Measurements from ENCODE around the gene GATA5.

Gene GATA5

GRCh38 chr20:62457098-62457497, 18.7 kb downstream of the GATA5 start:
- H3K4me3 ChIP-seq (ENCODE audit: low read depth, low read length): no peak overlapping the region

- H3K4me3 ChIP-seq (ENCODE audit: low read depth, low read length): no peak overlapping the region
Measured at GRCh38 chr20:62455929-62456328, 19.9 kb downstream of the GATA5 start.

DNA sequence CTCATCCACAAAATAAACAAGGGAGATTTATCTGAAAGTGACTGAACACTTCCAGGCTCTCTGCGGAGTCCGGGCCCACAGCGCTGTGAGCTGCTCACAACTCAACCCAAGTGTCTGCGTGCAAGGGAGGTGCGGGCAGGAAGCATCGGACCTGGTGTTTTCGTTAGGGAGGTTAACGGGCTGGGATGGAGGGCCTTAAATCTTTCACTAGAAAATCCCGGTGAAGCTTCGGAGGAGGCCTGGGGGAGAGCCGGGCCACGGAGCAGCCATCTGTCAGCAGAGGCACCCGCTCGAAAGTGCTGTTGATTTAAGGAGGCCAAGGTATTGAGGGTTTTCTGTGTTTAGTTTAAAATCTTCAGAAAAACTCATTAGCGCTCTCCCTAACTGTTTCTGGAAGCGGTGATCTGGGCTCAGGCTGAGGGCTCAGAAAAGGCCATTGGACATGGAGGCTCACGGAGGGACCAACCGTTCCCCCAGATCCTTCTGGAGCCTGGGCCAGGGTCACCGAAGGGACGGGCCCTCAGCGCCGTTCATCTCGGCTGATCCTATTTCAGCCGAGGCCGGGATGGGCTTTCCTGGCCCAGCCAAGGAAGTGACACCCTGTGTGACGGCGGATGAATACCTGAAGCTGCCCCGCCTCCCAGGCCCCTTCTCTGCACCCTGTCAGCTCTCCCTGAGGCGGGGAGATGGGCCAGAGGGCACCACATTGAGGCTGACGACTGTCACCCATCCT, 20.7 kb downstream of the GATA5 start:
- H3K4me3 ChIP-seq (ENCODE audit: low read depth, low read length): no peak overlapping the region

GRCh38 chr20:62453186-62453808, 22.5 kb downstream of the GATA5 start:
- no peak overlapping the region for H3K4me3 ChIP-seq (ENCODE audit: low read depth, low read length)

DNA sequence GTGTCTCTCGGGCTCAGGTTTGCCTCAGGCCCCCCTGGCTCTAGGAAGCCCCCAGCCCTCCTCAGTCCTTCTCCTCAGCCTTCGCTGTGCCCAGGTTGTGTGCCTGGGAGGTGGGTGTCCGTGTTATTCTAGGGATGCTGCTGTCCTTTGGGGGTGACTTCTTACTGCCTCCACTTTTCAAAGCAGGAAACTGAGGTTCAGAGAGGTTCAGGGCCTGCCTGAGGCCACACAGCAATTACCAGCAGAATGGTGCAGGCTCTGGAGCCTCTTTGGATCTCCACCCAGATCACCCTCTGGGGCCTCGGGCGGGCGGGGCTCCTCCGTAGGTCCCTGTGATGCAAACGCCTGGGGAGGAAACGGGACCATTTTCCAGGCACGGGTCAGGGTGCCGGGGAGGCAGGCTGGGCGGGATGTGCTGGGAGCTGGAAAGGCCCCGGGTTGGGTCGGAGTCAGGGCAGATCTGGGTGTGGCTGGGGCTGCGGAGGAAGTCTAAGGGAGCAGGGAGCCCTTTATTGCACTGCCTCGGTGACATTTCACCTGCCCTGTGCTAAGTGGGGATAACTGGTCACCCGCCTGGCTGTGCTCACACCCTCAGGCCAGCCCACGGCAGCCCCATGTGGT, 23.2 kb downstream of the GATA5 start:
- no peak overlapping the region for H3K4me3 ChIP-seq (ENCODE audit: low read depth, low read length)

- no peak overlapping the region for H3K4me3 ChIP-seq (ENCODE audit: low read depth, low read length)
Measured at GRCh38 chr20:62451970-62452369, 23.8 kb downstream of the GATA5 start.

DNA sequence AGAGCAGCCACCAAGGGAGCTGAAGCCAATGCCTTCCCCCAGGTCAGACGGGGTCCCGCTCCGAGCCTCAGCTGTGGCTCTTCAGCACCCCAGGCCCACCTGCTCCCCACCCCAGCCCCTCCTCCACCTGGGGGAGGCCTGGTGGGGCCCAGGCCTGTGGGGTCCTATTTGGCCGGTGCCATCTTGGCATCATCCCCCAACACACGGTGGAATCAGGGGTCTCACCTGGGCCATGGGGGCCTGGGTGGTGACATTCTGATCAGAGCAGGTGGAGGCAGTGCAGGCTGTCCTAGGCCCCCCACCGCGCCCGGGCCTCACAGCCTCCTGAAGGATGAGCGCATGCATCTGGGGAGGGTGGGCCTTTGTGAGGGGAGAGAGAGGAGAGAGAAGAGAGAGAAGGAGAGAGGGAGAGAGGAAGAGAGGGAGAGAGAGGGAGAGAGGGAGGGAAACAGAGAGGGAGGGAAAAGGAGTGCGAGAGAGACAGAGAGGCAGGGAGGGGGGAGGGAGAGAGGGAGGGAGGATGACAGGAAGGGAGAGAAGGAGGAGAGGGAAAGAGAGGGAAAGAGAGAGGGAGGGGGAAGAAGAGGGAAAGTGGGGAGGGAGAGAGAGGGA, 24.5 kb downstream of the GATA5 start:
- no peak overlapping the region for H3K4me3 ChIP-seq (ENCODE audit: low read depth, low read length)

DNA sequence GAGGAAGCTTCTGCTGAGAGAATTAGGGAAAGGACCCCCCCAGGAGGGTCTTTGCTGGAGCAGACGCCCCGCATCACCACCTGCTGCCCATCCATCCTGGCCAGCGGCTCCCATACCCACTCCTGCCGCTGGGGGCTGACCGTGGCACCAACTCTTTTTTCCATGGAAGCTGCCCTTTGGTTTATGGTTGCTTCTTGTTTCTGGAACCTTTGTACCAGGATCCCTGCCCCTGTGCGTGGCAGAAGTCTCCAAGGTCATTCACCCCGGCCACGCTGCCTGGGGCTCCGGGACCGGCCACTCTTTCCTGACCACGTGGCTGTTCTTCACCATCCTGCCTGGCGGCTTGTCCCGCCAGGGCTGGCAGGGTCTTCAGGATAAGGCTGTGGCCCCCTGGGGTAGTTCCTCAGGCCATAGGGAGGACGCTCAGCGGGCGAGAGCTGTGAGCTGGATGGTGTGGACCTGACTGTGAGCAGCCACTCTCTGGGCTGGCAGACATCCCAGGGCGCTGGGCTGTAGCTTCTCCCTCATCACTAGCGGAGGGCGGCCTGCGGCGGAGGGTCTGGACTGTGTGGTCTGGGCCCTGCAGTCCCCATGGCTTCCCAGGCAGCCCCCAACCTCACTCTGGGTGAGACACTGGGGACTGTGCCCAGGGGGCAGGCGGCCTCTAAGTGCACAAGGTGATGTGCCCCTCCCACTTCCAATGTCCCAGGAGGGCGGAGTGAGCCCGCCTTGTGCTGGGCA, 25.7 kb downstream of the GATA5 start:
- H3K4me3 ChIP-seq (ENCODE audit: low read depth, low read length): no peak overlapping the region

DNA sequence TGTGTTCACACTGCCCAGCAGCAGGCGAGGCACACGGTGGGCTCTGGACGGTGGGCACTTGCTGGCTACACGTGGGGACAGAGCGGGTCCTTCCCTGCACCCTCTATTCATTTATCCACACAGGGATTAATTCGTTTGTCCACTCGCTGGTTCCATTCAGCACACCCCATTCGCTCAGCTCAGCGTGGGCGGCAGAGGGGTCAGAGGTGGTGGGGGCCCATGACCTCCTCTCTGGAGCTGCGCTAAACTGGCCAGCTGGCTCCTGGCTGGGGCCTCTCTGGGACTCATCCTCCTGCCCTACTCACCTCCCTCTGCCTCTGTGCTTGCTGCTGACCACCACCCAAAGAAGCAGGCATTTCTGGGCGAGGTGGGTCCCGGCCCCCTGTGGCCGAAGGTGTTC, 27.0 kb downstream of the GATA5 start:
- no peak overlapping the region for H3K4me3 ChIP-seq (ENCODE audit: low read depth, low read length)

GRCh38 chr20:62448038-62448437, 27.8 kb downstream of the GATA5 start:
- H3K4me3 ChIP-seq (ENCODE audit: low read depth, low read length): no peak overlapping the region

DNA sequence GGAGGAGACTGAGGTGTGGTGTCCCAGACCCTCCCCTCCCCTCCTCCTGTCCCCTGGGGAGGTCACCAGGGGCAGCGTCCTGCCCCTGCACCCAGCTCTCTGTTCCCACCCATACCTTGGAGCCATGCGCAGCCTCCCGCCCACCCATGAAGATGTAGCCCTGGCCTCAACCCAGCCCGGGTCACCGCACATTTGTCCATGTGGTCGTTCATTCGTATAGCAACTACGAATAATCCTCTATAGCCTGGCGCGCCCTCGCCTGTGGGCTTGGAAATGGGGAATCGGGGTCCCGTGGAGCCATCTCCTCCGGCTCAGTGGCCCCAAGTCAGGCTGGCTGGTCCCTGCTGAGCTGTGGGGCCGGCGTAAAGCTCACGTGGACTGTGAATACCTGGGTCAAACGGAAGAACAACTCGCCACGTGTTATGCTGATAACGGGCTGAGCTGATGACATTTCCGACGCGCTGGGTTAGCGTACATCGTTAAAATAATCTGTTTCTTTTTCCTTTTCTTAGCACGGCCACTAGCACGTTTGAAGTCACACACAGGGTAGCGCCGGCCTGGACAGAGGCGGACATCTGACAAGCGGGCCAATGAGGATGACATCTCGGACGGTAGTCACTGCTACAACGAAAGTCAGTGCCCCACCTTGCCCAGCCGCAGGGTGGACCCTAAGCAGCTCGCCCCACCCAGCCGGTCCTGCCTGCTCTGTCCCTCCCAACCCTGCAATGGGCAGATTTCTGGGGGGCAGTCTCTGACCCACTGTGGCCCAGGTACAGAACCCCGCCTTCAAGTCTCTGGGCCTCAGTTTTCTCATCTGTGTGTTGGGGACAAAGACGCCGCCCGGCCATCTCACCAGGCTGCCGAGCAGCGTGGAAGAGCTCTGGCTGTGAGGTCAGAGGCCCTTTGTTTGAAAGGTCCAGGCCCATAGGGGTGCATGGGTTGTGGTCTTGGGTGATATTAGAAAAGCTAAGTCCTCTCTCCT, 28.6 kb downstream of the GATA5 start:
- no peak overlapping the region for H3K4me3 ChIP-seq (ENCODE audit: low read depth, low read length)

DNA sequence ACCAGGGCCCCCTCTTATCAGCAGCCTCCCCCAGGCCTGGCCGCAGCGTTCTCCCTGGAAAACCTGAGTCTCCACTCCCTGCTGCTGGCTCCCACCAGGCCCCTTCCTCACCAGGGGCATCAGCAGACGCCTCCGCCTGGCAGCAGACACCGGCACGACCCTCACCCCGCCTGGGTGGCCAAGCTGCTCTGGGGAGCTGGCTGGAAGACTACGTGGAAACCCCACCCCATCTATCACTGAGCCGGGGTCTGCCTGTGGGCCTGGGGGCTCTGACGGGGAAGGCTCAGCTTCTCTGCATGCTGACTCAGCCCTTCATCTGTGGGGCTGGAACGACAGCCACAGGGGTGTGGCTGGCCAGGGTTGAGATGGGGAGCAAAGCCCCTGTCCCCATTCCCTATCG, 29.3 kb downstream of the GATA5 start:
- H3K4me3 ChIP-seq (ENCODE audit: low read depth, low read length): no peak overlapping the region

- H3K4me3 ChIP-seq (ENCODE audit: low read depth, low read length): no peak overlapping the region
Measured at GRCh38 chr20:62445553-62446340, 30.0 kb downstream of the GATA5 start.

DNA sequence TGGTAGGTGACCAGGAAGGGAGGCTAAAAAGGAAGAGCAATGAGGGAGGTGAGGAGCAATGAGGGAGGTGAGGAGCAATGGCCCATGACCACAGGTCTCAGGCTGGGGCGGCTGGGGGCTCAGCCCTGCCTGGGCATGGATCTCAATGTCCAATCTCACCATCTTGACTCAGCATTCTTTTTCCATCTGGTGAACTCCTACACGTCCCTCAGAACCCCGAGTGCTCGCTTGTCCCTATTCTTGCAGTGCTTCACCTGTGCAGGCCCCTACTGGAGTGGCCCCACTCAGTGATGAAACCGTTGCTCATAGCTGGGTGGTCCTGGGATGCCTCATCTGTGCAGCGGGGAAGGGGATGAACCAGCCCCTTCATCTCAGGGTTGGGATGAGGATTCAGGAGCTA, 31.5 kb downstream of the GATA5 start:
- no peak overlapping the region for H3K4me3 ChIP-seq (ENCODE audit: low read depth, low read length)

DNA sequence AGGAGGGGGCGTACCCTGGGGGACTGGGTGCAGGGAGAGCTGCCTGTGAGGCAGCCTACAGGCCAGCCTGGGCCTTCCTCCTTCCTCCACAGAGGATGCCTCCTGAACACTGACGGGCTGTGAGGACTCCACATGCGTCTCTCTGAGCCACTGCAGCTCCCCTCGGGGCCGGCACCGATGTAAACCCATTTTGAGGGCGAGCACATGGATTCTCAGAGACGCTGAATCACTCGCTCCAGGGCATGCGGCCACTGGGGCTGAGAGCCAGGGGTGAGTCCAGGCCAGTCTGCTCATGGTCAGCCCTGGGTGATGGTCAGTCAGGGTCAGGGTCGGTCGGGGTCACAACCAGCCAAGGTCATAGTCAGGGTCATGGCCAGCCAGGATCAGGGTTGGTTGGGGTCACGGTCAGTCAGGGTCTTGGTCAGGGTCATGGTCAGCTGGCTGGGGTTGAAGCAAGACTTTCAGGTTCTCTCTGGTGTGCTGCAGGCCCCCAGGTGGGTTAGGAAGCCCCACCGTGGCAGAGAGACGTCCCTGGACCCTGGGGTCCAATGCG, 33.7 kb downstream of the GATA5 start:
- H3K4me3 ChIP-seq (ENCODE audit: low read depth, low read length): no peak overlapping the region

- no peak overlapping the region for H3K4me3 ChIP-seq (ENCODE audit: low read depth, low read length)
Measured at GRCh38 chr20:62439218-62439617, 36.6 kb downstream of the GATA5 start.

DNA sequence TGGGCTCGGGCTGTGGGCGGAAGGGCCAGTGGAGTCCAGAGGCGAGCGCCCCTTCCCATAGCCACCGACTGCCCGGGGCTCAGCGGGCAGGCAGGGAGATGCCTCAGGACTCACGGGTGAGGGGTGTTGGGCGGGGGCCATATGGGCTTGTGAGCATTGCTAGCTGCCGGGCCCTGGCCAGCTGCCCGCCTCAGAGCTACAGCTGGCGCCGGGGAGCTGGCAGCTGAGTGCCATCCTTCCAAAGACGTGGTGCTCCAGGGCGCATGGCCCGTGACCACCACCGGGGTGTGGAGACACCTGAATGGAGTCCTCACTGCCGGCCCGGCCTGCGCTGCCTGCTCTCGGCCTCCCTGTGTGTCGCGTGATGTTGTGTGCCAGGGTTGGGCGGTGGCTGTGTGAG, 37.9 kb downstream of the GATA5 start:
- H3K4me3 ChIP-seq (ENCODE audit: low read depth, low read length): no peak overlapping the region

- no peak overlapping the region for H3K4me3 ChIP-seq (ENCODE audit: low read depth, low read length)
Measured at GRCh38 chr20:62437496-62437895, 38.3 kb downstream of the GATA5 start.

- no peak overlapping the region for H3K4me3 ChIP-seq (ENCODE audit: low read depth, low read length)
Measured at GRCh38 chr20:62436692-62437091, 39.1 kb downstream of the GATA5 start.
